ENCODE data around the gene PDGFC.

Gene PDGFC

GRCh38 chr4:156924774-156925315 is 46.8 kb downstream of the PDGFC start:
- Histone ChIP-seq H3K27me3 (ENCODE audit: insufficient read depth, poor library complexity, severe bottlenecking) (no peaks in the 10 kb centered on the region), H3K4me1 (ENCODE audit: insufficient read depth, poor library complexity, severe bottlenecking) (peaks cover 20% of the 10 kb centered on the region), H3K27ac (ENCODE audit: poor library complexity, severe bottlenecking) (no peak overlapping the region), H3K4me3 (ENCODE audit: severe bottlenecking) (no peak overlapping the region), H3K9me3 (ENCODE audit: severe bottlenecking) (no peaks in the 10 kb centered on the region), H3K36me3 (ENCODE audit: low read depth) (peaks cover 2% of the 10 kb centered on the region; the same call in 1 of the 2 replicates)
- no peak for TF ChIP-seq CTCF (IDR thresholded peaks at IDR 0.05; ENCODE audit: poor library complexity, severe bottlenecking)
- ATAC-seq (ENCODE audit: low read depth), result no peak
- no peak for DNase-seq (ENCODE audit: low spot score)

GRCh38 chr4:156923525-156923924 is 48.1 kb downstream of the PDGFC start:
- DNase-seq (ENCODE audit: low spot score), result no peak
- Histone ChIP-seq H3K4me3 (ENCODE audit: severe bottlenecking) (no peak overlapping the region), H3K9me3 (ENCODE audit: severe bottlenecking) (no peaks in the 10 kb centered on the region), H3K36me3 (ENCODE audit: low read depth) (no peaks in the 10 kb centered on the region; the same call in 1 of the 2 replicates), H3K27me3 (ENCODE audit: insufficient read depth, poor library complexity, severe bottlenecking) (no peaks in the 10 kb centered on the region), H3K27ac (ENCODE audit: poor library complexity, severe bottlenecking) (no peak overlapping the region), H3K4me1 (ENCODE audit: insufficient read depth, poor library complexity, severe bottlenecking) (peaks cover 10% of the 10 kb centered on the region)
- no peak for ATAC-seq (ENCODE audit: low read depth)
- TF ChIP-seq CTCF (IDR thresholded peaks at IDR 0.05; ENCODE audit: poor library complexity, severe bottlenecking), result no peak

- Histone ChIP-seq H3K36me3 (ENCODE audit: low read depth) (peaks cover 7% of the 10 kb centered on the region; the same call in 1 of the 2 replicates), H3K27me3 (ENCODE audit: insufficient read depth, poor library complexity, severe bottlenecking) (no peaks in the 10 kb centered on the region), H3K27ac (ENCODE audit: poor library complexity, severe bottlenecking) (no peak overlapping the region), H3K9me3 (ENCODE audit: severe bottlenecking) (peaks cover 6% of the 10 kb centered on the region), H3K4me3 (ENCODE audit: severe bottlenecking) (no peak overlapping the region), H3K4me1 (ENCODE audit: insufficient read depth, poor library complexity, severe bottlenecking) (no peaks in the 10 kb centered on the region)
- no peak for ATAC-seq (ENCODE audit: low read depth)
- TF ChIP-seq CTCF (IDR thresholded peaks at IDR 0.05; ENCODE audit: poor library complexity, severe bottlenecking), result no peak
- no peak for DNase-seq (ENCODE audit: low spot score)
Observed at GRCh38 chr4:156915221-156915620, 56.4 kb downstream of the PDGFC start.

GRCh38 chr4:156913234-156913633 is 58.4 kb downstream of the PDGFC start:
- H3K4me3 ChIP-seq (ENCODE audit: severe bottlenecking), result no peak overlapping the region
- ATAC-seq (ENCODE audit: low read depth) (no peak), DNase-seq (ENCODE audit: low spot score) (no peak)
- peaks cover 6% of the 10 kb centered on the region for H3K9me3 ChIP-seq (ENCODE audit: severe bottlenecking)
- no peaks in the 10 kb centered on the region for H3K27me3 ChIP-seq (ENCODE audit: insufficient read depth, poor library complexity, severe bottlenecking)
- no peak for TF ChIP-seq CTCF (IDR thresholded peaks at IDR 0.05; ENCODE audit: poor library complexity, severe bottlenecking)
- no peak overlapping the region for H3K27ac ChIP-seq (ENCODE audit: poor library complexity, severe bottlenecking)
- peaks cover 7% of the 10 kb centered on the region; the same call in 1 of the 2 replicates for H3K36me3 ChIP-seq (ENCODE audit: low read depth)
- H3K4me1 ChIP-seq (ENCODE audit: insufficient read depth, poor library complexity, severe bottlenecking), result peaks cover 15% of the 10 kb centered on the region

GRCh38 chr4:156909010-156909409 is 62.6 kb downstream of the PDGFC start:
- Histone ChIP-seq H3K4me3 (ENCODE audit: severe bottlenecking) (no peak overlapping the region), H3K27me3 (ENCODE audit: insufficient read depth, poor library complexity, severe bottlenecking) (no peaks in the 10 kb centered on the region), H3K36me3 (ENCODE audit: low read depth) (0 out of 2 replicates have a peak, but pooled peaks cover 4% of the 10 kb centered on the region), H3K4me1 (ENCODE audit: insufficient read depth, poor library complexity, severe bottlenecking) (peaks cover 43% of the 10 kb centered on the region), H3K9me3 (ENCODE audit: severe bottlenecking) (peaks cover 4% of the 10 kb centered on the region), H3K27ac (ENCODE audit: poor library complexity, severe bottlenecking) (no peak overlapping the region)
- ATAC-seq (ENCODE audit: low read depth) (no peak), DNase-seq (ENCODE audit: low spot score) (no peak)
- TF ChIP-seq CTCF (IDR thresholded peaks at IDR 0.05; ENCODE audit: poor library complexity, severe bottlenecking), result no peak
